Measurements from ENCODE around the gene ASTN2.

ASTN2 gene

DNA sequence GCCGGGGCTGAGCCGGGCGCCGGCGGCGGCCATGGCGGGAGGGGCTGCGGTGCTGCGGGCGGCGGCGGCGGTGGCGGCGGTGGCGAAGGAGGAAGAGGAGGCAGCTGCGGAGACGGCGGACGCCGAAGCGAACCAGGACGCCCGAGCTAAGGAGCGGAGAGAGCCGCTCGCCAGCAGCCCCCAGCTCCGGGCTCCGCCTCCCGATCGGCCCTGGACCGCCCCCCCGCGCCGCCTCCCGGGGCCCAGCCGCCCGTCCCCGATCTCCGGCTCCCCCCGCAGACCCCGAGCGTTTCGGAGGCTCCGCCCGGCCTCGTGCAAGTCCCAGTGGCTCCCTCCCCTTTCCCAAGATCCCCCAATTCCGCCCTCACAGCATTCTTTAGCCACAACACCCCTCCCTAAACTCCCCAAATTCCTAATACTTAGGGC is at the start of gene ASTN2:
ASTN2 (minus strand) TSS at position 152 of the 426 bp plus-strand sequence; CDS start at position 33, 119 bp downstream.
- no peak for DNase-seq (ENCODE audit: low read depth, low spot score)

GRCh38 chr9:117462861-117463260 is 48.0 kb upstream of the ASTN2 start:
- DNase-seq (ENCODE audit: low read depth, low spot score) = peak; percentile 5

GRCh38 chr9:117461386-117461785 is 46.5 kb upstream of the ASTN2 start:
- DNase-seq (ENCODE audit: low read depth, low spot score) = no peak

GRCh38 chr9:117460743-117461142 is 45.9 kb upstream of the ASTN2 start:
- no peak for DNase-seq (ENCODE audit: low read depth, low spot score)

- no peak for DNase-seq (ENCODE audit: low read depth, low spot score)
Observed at GRCh38 chr9:117459913-117460312, 45.1 kb upstream of the ASTN2 start.

DNA sequence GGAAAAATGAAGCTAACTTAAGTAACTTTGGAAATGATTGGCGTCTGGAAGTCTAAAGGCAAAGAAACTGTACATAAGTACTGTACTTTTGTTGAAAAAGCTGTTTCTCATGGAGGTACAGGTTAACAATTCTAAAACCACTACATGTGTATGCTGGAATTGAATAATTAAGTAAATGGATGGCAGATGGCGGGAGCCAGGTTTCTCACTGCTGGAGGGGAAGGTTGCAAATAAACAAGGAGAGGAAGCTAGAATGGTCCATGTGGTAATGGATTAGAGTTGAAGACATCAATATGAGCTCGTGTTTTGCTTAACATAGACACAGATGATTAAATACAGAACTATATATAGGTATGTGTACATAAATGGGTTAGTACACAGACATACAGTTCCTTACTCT is 43.2 kb upstream of the ASTN2 start:
- DNase-seq (ENCODE audit: low read depth, low spot score) = no peak

- DNase-seq (ENCODE audit: low read depth, low spot score) = no peak
Observed at GRCh38 chr9:117454711-117455110, 39.9 kb upstream of the ASTN2 start.

DNA sequence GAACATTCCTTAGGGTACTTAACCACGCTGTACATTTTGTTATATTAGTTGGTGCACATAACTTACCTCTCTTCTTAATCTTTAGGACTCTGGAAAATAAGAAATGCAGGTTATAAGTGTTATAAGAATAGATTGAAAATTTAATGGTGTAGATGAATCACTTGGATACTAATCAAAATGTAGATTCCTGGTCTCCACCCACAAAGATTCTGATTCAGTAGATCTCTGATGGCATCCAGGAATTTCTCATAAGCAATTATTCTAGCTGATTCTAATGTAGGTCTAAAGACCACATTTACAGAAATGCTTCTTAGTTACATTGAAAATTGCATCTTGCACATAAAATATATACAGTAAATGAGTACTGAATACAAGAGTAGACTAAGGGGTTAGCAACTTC is 38.9 kb upstream of the ASTN2 start:
- no peak for DNase-seq (ENCODE audit: low read depth, low spot score)

DNA sequence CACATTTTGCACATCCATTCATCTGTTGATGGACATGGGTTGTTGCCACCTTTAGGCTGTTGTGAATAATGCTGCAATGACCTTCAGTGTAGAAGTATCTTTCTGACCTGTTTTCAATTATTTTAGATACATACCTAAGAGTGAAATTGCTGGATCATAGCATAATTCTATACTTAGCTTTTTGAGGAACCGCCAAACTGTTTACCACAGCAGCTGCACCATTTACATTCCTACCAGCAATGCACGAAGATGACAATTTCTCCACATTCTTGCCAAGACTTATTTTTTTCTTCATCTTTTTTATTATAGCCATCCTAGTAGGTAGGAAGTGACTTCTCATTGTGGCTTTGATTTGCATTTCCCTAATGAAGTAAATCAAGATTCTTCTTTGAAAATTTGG is 36.5 kb upstream of the ASTN2 start:
- no peak for DNase-seq (ENCODE audit: low read depth, low spot score)

DNA sequence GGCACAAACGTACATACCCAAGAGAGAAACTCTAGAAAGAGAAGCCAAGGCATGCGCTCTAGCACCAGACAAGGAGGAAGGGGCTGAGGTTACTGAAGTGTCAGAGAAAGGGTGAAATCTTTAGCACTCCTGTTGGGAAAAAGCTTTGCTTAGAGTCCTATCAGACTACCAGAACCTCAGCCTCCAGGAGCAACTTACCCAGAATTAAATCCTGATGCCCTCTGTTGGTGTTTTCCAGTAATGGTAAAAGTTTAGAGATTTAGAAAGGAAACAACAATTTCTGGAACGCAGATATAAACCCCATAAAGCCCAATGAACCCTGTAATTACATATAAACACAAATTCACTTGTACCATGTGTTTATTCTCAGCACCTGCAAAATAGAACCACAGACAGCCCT is 33.2 kb upstream of the ASTN2 start:
- no peak for DNase-seq (ENCODE audit: low read depth, low spot score)

- no peak for DNase-seq (ENCODE audit: low read depth, low spot score)
Observed at GRCh38 chr9:117445631-117446030, 30.8 kb upstream of the ASTN2 start.

DNA sequence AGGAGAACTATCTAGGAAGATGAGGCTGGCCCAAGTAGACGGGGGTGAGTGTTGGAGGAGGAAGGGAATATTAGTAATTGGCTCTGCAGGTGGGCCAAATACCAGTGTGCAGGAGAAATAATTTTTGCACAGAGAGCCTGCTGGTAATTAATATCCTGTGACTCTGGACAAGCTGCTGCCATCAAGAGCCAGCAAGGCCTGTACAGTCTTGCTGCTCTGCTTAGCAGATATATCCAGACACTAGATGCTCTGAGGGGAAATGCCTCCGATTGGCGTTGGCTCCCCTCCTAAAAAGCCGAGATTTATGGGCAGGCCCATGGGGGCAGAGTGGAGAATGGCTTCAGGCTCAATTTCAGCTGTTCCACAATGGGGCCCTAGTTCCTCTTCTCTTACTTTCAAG is 29.6 kb upstream of the ASTN2 start:
- no peak for DNase-seq (ENCODE audit: low read depth, low spot score)

GRCh38 chr9:117437283-117437682 is 22.4 kb upstream of the ASTN2 start:
- no peak for DNase-seq (ENCODE audit: low read depth, low spot score)

- peak; percentile 13 for DNase-seq (ENCODE audit: low read depth, low spot score)
Observed at GRCh38 chr9:117435630-117436261, 20.9 kb upstream of the ASTN2 start.

- no peak for DNase-seq (ENCODE audit: low read depth, low spot score)
Observed at GRCh38 chr9:117434566-117434965, 19.7 kb upstream of the ASTN2 start.

DNA sequence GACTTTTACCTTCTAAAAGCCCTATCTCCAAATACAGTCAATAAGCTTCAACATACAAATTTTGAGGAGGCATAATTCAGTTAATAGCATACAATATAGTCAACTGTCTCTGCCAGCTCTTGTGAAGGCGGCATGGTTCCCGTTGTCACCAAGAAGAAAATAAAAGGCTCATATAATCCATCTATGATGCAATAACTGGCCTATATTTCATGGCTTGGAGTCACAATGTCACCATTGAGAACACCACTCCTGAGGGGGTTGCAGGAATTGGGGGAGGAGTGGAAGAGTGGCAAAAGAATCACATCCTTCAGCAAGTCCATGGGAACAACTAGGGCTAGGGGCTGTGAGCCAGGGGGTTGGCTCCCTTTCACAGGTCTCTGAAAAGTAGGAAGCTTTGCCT is 16.0 kb upstream of the ASTN2 start:
- no peak for DNase-seq (ENCODE audit: low read depth, low spot score)

- DNase-seq (ENCODE audit: low read depth, low spot score) = no peak
Observed at GRCh38 chr9:117427357-117427913, 12.6 kb upstream of the ASTN2 start.

- no peak for DNase-seq (ENCODE audit: low read depth, low spot score)
Observed at GRCh38 chr9:117425566-117425965, 10.7 kb upstream of the ASTN2 start.

GRCh38 chr9:117424291-117424690 is 9.4 kb upstream of the ASTN2 start:
- DNase-seq (ENCODE audit: low read depth, low spot score) = no peak

- DNase-seq (ENCODE audit: low read depth, low spot score) = no peak
Observed at GRCh38 chr9:117418111-117418510, 3.3 kb upstream of the ASTN2 start.

GRCh38 chr9:117416856-117417255 is 2.0 kb upstream of the ASTN2 start:
- DNase-seq (ENCODE audit: low read depth, low spot score) = no peak

DNA sequence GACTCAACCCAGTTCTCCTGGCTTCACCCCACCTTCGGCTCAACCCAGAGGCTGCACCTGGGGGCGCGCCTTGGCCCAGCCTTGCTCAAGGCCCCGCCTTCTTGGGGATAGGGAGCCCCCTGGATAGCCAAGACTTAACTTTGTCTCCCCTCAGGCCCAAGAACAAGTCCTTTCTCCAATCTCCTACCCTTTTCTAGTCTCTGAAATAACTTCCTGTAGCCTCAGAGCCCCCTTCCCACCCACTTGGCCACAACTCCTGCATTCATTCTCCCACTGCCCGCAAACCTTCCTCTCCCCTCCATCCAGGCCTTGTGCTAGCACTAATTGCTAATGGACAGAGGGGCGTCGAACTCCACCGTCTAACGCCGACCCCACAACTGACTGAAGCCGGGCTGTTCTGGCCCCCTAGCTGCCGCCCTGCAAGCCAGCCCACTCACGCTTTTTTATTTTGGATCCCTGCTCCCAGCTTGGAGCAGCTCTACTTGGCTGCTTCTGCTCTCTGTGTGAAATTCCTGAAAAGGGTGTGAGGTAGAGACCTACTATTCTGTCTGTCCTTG is 579 bp upstream of the ASTN2 start:
- peak; percentile 7 for DNase-seq (ENCODE audit: low read depth, low spot score)

- DNase-seq (ENCODE audit: low read depth, low spot score) = peak; percentile 70
Observed at GRCh38 chr9:117414220-117414905, 494 bp downstream of the ASTN2 start.

Measured in astrocyte of the hippocampus (primary cell).